Right lobe of liver (tissue), 6 donors: ENCODE results near the gene APCDD1L. TPM values are rescaled to one million over a fixed set of nuclear protein-coding genes. Genes with fewer than 3 reads are reported as not detected.

ENCODE experiments used
- ATAC-seq, 4 donors: fragments of 200-7000 bp; cut with Tn5 transposase; one replicate each; pipeline ENCODE4 v1.9.1; 2020; ENCODE audit warnings: mild to moderate bottlenecking in 4 of 4, moderate library complexity in 4 of 4
- DNase-seq, 3 donors: peaks; one replicate each; pipeline ENCODE4 v3.0.0-alpha.2; 2020
- H3K27ac ChIP-seq, 3 donors: fragments of 200-600 bp; one replicate each; pipeline ENCODE4 v1.8.0; 2022
- H3K27me3 ChIP-seq, 2 donors: fragments of 200-600 bp; one replicate each; pipeline ENCODE4 v1.8.0; 2022
- H3K36me3 ChIP-seq, 4 donors: fragments of 200-600 bp; sonication (generic) in 1 of 4; one replicate each; pipeline versions ENCODE4 v1.5.1 to v1.8.0; 2017 to 2022; ENCODE audit warnings: control low read depth in 1 of 4
- H3K4me1 ChIP-seq, 4 donors: fragments of 200-600 bp; sonication (generic) in 1 of 4; one replicate each; pipeline versions ENCODE4 v1.5.1 to v1.8.0; 2017 to 2022; ENCODE audit warnings: control low read depth in 1 of 4
- H3K4me3 ChIP-seq, 3 donors: fragments of 200-600 bp; one replicate each; pipeline ENCODE4 v1.8.0; 2022
- H3K9me3 ChIP-seq, 4 donors: fragments of 200-600 bp; sonication (generic) in 1 of 4; one replicate each; pipeline versions ENCODE4 v1.5.1 to v1.8.0; 2017 to 2022; ENCODE audit warnings: control low read depth in 1 of 4
- CTCF ChIP-seq, 4 donors: fragments of 200-600 bp in 3 of 4; fragments of 450-650 bp in 1 of 4; IDR thresholded peaks; one replicate each; pipeline versions ENCODE4 v1.5.1 to v1.8.0; 2016 to 2022; ENCODE audit warnings: antibody characterized with exemption in 4 of 4, mild to moderate bottlenecking in 2 of 4
- POLR2A ChIP-seq: fragments of 450-650 bp; IDR thresholded peaks from one replicate; pipeline ENCODE4 v1.6.1; 2017; ENCODE audit warnings: antibody characterized with exemption, mild to moderate bottlenecking
- WGBS: methylation state at CpG from one replicate; pipeline ENCODE4 v1.1.6; 2018; ENCODE audit warnings: low coverage, low lambda C conversion rate; ENCODE audit not compliant: insufficient coverage; ENCODE audit errors: missing lambda C conversion rate; 5-methylcytosine and 5-hydroxymethylcytosine counted together
- intact Hi-C, 2 donors: fragments of 100-400 bp; cut with DNase I; formaldehyde crosslinking; loops; one replicate each; pipeline versions ENCODE4 v1.11.2 to v1.14.1; 2022
- total RNA-seq, 6 experiments: library from RNA; depleted of rRNA in 2 of 6; stranded (reverse); fragments of >200 nt in 2 of 6; fragmentation: NEBNext Ultra II Directional in 3 of 6; extraction: Animal tissue kit (Norgen Biotek cat#: 25700) in 3 of 6; gene quantifications; one replicate each; pipeline versions ENCODE4 v1.1.0 to v1.2.4, GENCODE V29; 2016 to 2023
- donor health status: DM: no; HTN: yes; CAD: no.
- donor health status: DM: no; HTN: no; CAD: no.
- donor health status: DM: no; HTN: no; CAD: no.
- donor health status: DM: no; HTN: yes; CAD: no.
- donor health status: DM: no; HTN: yes; CAD: no.

APCDD1L gene
- total RNA-seq, 6 experiments from 2014 or later: 0.04 TPM; not detected in 5

GRCh38 chr20:58523971-58524315 is 8.7 kb upstream of the APCDD1L start:
- ATAC-seq (no peak), DNase-seq (no peak)
- H3K4me3 ChIP-seq: no peak overlapping the region
- H3K9me3 ChIP-seq: no peaks in the 10 kb centered on the region
- H3K27me3 ChIP-seq: no peaks in the 10 kb centered on the region
- no peak overlapping the region for H3K27ac ChIP-seq
- H3K4me1 ChIP-seq: no peaks in the 10 kb centered on the region
- intact Hi-C loops: no loop called here
- WGBS: 26% methylated on average over 2 of the region's 2 CpGs
- TF ChIP-seq POLR2A (no peak), CTCF (IDR thresholded peaks at IDR 0.05) (no peak)
- H3K36me3 ChIP-seq: no peaks in the 10 kb centered on the region

- H3K27me3 ChIP-seq: no peaks in the 10 kb centered on the region
- 30% methylated on average over 17 of the region's 19 CpGs for WGBS
- no peaks in the 10 kb centered on the region for H3K9me3 ChIP-seq
- H3K4me3 ChIP-seq: no peak overlapping the region
- no peaks in the 10 kb centered on the region for H3K36me3 ChIP-seq
- no peak for TF ChIP-seq CTCF (IDR thresholded peaks at IDR 0.05)
- TF ChIP-seq POLR2A: no peak
- intact Hi-C loops: no loop called here
- H3K4me1 ChIP-seq: no peaks in the 10 kb centered on the region
- DNase-seq: no peak
- H3K27ac ChIP-seq: no peak overlapping the region
- no peak for ATAC-seq
Measured at GRCh38 chr20:58523072-58523970, 8.1 kb upstream of the APCDD1L start.

- ATAC-seq: no peak
Measured at GRCh38 chr20:58522666-58523065, 7.5 kb upstream of the APCDD1L start.

GRCh38 chr20:58521763-58522162 is 6.6 kb upstream of the APCDD1L start:
- no peaks in the 10 kb centered on the region for H3K9me3 ChIP-seq
- WGBS: 62% methylated on average over 7 of the region's 10 CpGs
- no peaks in the 10 kb centered on the region for H3K27me3 ChIP-seq
- DNase-seq (no peak), ATAC-seq (no peak)
- no peak overlapping the region for H3K4me3 ChIP-seq
- intact Hi-C loops: no loop called here
- TF ChIP-seq POLR2A (no peak), CTCF (IDR thresholded peaks at IDR 0.05) (no peak)
- H3K36me3 ChIP-seq: no peaks in the 10 kb centered on the region
- H3K27ac ChIP-seq: no peak overlapping the region
- H3K4me1 ChIP-seq: no peaks in the 10 kb centered on the region

More at GRCh38 chr20:58522666-58523065, 7.5 kb upstream of the APCDD1L start:
- DNase-seq: no peak
- intact Hi-C loops: no loop called here
- Histone ChIP-seq H3K4me1 (no peaks in the 10 kb centered on the region), H3K27ac (no peak overlapping the region), H3K4me3 (no peak overlapping the region), H3K27me3 (no peaks in the 10 kb centered on the region), H3K9me3 (no peaks in the 10 kb centered on the region), H3K36me3 (no peaks in the 10 kb centered on the region)
- no peak for TF ChIP-seq CTCF (IDR thresholded peaks at IDR 0.05)
- TF ChIP-seq POLR2A: no peak
- 48% methylated on average over 3 of the region's 3 CpGs for WGBS
